ENCODE data around the gene CACNA1I. TPM values are rescaled to one million over a fixed set of nuclear protein-coding genes. Genes with fewer than 3 reads are reported as not detected.

CACNA1I gene
- total RNA-seq, 1 donor from 2014 or later: 0.11 TPM

GRCh38 chr22:39658806-39659463, 88.4 kb downstream of the CACNA1I start:
- Histone ChIP-seq H3K9ac (ENCODE audit: low read length) (no peak overlapping the region), H3K36me3 (ENCODE audit: insufficient read depth, low read length) (no peaks in the 10 kb centered on the region), H3K4me2 (ENCODE audit: low read length) (no peak overlapping the region), H3K27ac (ENCODE audit: low read depth, low read length) (no peak overlapping the region), H3K9me3 (ENCODE audit: insufficient read depth, low read depth, low read length) (no peaks in the 10 kb centered on the region), H2AFZ (ENCODE audit: low read depth, low read length) (no peak overlapping the region), H3K79me2 (ENCODE audit: insufficient read depth, low read length) (no peaks in the 10 kb centered on the region), H3K4me1 (ENCODE audit: insufficient read depth, low read length) (no peaks in the 10 kb centered on the region), H4K20me1 (ENCODE audit: insufficient read depth, low read length) (no peaks in the 10 kb centered on the region), H3K4me3 (ENCODE audit: insufficient read depth, low read depth, low read length) (no peak overlapping the region), H3K27me3 (ENCODE audit: insufficient read depth, low read length) (peaks cover 31% of the 10 kb centered on the region)
- no peak overlapping the region for H3K27ac Mint-ChIP-seq (ENCODE audit: unreplicated experiment)
- no peak for FAIRE-seq
- TF ChIP-seq CTCF (IDR thresholded peaks at IDR 0.05; ENCODE audit: insufficient read depth, low read depth, low read length) (no peak), EZH2 (IDR thresholded peaks at IDR 0.05; ENCODE audit: insufficient read depth, low read length) (no peak)
- no peak overlapping the region for H3K4me3 Mint-ChIP-seq (ENCODE audit: unreplicated experiment)
- no peaks in the 10 kb centered on the region for H3K4me1 Mint-ChIP-seq (ENCODE audit: low read depth, unreplicated experiment)
- H3K9me3 Mint-ChIP-seq (ENCODE audit: unreplicated experiment): peaks cover 9% of the 10 kb centered on the region
- no peak for DNase-seq (ENCODE audit: low read depth)
- peaks cover 82% of the 10 kb centered on the region for H3K27me3 Mint-ChIP-seq (ENCODE audit: low read depth, unreplicated experiment)
- H3K36me3 Mint-ChIP-seq (ENCODE audit: low read depth, unreplicated experiment): peaks cover 4% of the 10 kb centered on the region

- FAIRE-seq (no peak), DNase-seq (ENCODE audit: low read depth) (no peak)
- no peak overlapping the region for H3K4me3 Mint-ChIP-seq (ENCODE audit: unreplicated experiment)
- no peak overlapping the region for H3K27ac ChIP-seq (ENCODE audit: low read depth, low read length)
- no peaks in the 10 kb centered on the region for H3K36me3 ChIP-seq (ENCODE audit: insufficient read depth, low read length)
- no peaks in the 10 kb centered on the region for H3K4me1 ChIP-seq (ENCODE audit: insufficient read depth, low read length)
- H3K27ac Mint-ChIP-seq (ENCODE audit: unreplicated experiment): no peak overlapping the region
- TF ChIP-seq EZH2 (IDR thresholded peaks at IDR 0.05; ENCODE audit: insufficient read depth, low read length) (no peak), CTCF (IDR thresholded peaks at IDR 0.05; ENCODE audit: insufficient read depth, low read depth, low read length) (no peak)
- H3K79me2 ChIP-seq (ENCODE audit: insufficient read depth, low read length): no peaks in the 10 kb centered on the region
- peaks cover 24% of the 10 kb centered on the region for H3K27me3 ChIP-seq (ENCODE audit: insufficient read depth, low read length)
- H3K4me2 ChIP-seq (ENCODE audit: low read length): no peak overlapping the region
- H3K9me3 Mint-ChIP-seq (ENCODE audit: unreplicated experiment): peaks cover 16% of the 10 kb centered on the region
- H3K9ac ChIP-seq (ENCODE audit: low read length): no peak overlapping the region
- no peak overlapping the region for H2AFZ ChIP-seq (ENCODE audit: low read depth, low read length)
- H3K27me3 Mint-ChIP-seq (ENCODE audit: low read depth, unreplicated experiment): peaks cover 74% of the 10 kb centered on the region
- H3K4me1 Mint-ChIP-seq (ENCODE audit: low read depth, unreplicated experiment): peaks cover 3% of the 10 kb centered on the region
- no peaks in the 10 kb centered on the region for H4K20me1 ChIP-seq (ENCODE audit: insufficient read depth, low read length)
- H3K36me3 Mint-ChIP-seq (ENCODE audit: low read depth, unreplicated experiment): peaks cover 4% of the 10 kb centered on the region
- H3K9me3 ChIP-seq (ENCODE audit: insufficient read depth, low read depth, low read length): no peaks in the 10 kb centered on the region
- H3K4me3 ChIP-seq (ENCODE audit: insufficient read depth, low read depth, low read length): no peak overlapping the region
Observed at GRCh38 chr22:39661501-39661841, 90.9 kb downstream of the CACNA1I start.

All from astrocyte (in vitro differentiated cells and primary cell).